Erythroblast (primary cell): Measurements from ENCODE around the gene ELOVL6.

ENCODE experiments used
- GATA1 ChIP-seq: IDR thresholded peaks from 2 replicates; pipeline ENCODE4 v1.6.1; 2011; ENCODE audit warnings: low read depth, mild to moderate bottlenecking, control low read depth, low read length, moderate library complexity
- POLR2A ChIP-seq: IDR thresholded peaks from 2 replicates; pipeline ENCODE4 v1.6.1; 2011; ENCODE audit warnings: mild to moderate bottlenecking, low read length

GRCh38 chr4:110025718-110026117 is 172.7 kb downstream of the ELOVL6 start:
- TF ChIP-seq POLR2A = no peak
- no peak for TF ChIP-seq GATA1
